Stimulated activated CD4-positive, alpha-beta T cell treated with anti-CD3 and anti-CD28 coated beads, Interleukin-4, amount 100 ng/mL, for 4 hours (primary cell): Measurements from ENCODE around the gene CWH43.
"Not testable (repeated sequence)": the region's sequence is repeated elsewhere in the genome, so short reads cannot be mapped to it uniquely, and the experiment has no call there.

Experiments used
- DNase-seq, 2 experiments: peaks; one replicate each; pipeline ENCODE4 v3.0.0-alpha.2; 2020

CWH43 gene

DNA sequence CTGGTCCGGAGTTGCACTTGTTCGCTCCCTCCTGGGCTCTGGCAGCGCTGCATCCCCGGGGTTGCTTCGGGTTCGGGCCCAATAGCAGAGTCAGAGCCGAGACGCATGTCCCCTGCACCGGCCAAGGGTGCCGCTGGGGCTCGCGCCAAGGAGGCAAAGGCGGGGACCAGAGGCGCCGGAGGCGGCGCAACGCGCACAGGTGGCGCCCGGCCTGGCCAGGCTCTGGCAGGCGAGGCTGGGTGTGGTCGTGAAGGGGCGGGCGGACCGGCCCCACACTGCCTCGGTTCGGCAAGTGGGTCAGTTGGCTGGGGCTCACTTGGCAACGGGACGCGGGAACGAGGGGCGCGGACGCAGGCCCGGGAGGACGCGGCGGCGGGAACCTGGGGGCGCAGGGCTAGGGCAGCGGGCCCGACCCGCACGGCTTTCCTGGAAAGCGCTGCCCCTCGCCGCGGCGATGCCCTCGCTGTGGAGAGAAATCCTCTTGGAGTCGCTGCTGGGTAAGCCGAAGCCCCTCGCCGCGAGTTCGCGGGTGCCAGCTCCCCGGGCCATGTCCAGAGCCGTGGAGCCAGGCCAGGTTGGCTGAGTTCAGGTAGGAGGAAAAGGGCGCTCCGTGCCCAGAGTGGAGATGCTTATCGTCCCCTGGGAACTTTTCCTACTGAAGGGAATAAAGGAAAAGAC is at the start of gene CWH43:
Gene CWH43 (plus strand): TSS at position 300 of the 678 bp plus-strand sequence. CDS start 155 bp downstream, at position 455.
- no peak for DNase-seq

DNA sequence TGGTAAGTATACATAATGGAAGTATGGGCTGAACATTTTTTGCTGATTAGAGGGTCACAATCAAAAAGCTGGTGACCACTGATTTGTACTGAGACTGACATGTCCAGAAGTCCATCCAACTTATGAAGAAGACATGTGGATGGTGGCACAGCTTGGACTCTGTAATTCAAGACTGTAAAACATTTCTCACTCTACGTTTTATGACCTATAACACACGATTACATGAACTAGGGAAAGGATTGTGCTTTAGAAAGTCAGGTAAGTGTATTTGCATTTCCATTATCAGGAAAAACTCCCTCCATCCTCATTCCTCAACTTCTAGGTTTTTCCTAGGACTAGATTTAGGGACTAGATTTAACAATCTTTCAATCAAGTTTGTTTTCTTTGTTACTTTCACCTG is 49.0 kb upstream of the CWH43 start:
- DNase-seq, result no peak

GRCh38 chr4:48938831-48939230 is 47.2 kb upstream of the CWH43 start:
- DNase-seq, result no peak

DNA sequence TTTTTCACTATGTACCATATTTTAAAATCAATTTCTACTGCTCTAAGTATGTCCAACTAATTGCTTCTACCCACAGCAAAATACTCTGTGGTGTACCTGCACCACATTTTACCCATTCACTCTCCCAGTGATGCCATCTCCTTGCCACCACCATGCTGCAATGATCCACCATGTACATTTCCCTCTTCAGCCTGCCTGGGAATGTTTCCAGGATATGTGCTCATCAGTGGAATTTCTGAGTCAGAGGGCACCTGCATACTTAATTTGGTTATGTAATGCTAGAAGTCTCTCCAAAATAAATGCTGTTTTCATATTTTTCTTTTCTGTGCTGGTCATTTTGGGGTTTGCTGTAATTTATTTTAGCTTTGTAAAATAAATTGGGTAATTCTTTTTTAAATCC is 46.3 kb upstream of the CWH43 start:
- no peak for DNase-seq

- DNase-seq, result no peak
Measured at GRCh38 chr4:48943387-48943786, 42.7 kb upstream of the CWH43 start.

DNA sequence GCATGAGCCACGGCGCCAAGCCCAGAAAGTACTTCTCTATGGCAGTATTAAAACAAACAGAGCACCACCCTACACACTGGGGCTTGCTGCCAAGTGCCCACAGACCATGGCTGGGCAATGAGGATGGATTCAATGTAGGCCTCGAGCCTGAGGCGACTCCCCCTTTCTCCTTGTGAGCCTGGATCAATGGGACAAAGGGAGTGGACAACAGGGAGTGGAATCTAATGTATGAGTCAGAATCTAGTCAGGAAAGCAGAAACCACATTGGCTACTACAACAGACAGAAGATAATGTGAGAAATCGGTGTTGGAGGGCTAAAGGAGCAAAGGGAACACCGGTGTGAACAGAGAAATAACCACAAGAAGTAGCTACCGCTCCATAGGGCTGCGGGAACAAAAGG is 41.8 kb upstream of the CWH43 start:
- DNase-seq, result no peak

DNA sequence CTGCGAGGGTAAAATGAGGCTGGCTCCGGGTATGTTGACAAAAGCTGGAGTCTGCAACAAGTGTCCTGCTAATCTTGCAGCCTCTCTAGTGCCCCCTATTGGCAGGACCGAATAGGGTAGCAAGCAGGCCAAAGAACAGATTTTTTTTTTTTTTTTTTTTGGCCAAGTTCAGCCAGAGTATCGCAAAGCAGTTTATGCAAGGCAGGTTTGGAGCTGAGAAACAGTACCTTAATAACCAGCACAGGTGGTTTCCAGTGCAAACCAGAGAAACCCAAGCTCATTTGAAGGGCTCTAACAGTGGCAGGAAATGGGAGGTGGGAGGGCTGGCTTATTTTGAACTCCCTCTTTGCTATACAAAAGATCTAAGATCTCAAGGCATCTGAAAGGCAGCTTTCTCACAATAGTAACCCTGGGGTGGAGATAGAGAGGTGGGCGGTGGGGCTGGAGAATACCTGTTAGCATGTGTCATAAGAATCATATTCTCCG is 41.3 kb upstream of the CWH43 start:
- peak; percentile 6 to 50 for DNase-seq

DNA sequence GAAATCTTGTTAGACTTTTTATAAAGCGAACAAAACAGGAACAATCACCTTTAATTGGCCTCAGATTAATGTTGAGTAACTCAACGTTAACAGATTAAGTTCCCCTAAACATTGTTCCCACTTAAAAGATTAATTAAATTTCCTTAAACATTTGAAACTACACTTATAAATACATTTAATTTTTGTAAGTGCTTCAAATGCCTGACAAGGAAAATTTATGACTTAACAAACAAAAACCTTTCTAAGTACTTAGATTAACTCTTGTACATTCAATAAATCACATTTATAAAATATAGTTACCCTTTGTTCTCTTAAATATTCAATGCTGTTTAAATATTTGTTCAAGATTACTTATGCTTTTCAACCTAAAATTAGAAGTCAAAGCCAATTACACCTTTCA is 40.1 kb upstream of the CWH43 start:
- no peak for DNase-seq

DNA sequence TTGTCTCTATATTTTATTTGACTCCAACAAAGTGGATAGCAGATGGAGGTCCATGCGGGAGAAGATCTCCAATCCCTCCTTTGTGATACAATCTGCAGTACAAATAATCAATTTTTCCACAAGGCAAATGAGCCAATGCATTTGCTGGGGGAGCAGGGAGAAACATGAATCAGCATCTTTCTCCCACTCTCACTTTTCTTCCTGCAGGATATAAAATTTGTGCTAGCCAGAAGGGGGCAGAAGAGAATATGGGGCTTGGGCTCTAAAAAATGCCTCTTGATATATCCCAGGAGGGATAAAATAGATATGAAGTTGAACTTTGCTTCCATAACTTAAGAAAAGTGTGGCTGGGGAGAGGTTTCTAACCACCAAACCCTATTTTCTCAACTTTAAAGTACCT is 38.3 kb upstream of the CWH43 start:
- DNase-seq, result no peak

- no peak for DNase-seq
Measured at GRCh38 chr4:48949086-48949485, 37.0 kb upstream of the CWH43 start.

- DNase-seq, result no peak
Measured at GRCh38 chr4:48949518-48950219, 36.4 kb upstream of the CWH43 start.

GRCh38 chr4:48954314-48954713 is 31.8 kb upstream of the CWH43 start:
- DNase-seq, result no peak

- not testable (repeated sequence) for DNase-seq
Measured at GRCh38 chr4:48957366-48957765, 28.7 kb upstream of the CWH43 start.

DNA sequence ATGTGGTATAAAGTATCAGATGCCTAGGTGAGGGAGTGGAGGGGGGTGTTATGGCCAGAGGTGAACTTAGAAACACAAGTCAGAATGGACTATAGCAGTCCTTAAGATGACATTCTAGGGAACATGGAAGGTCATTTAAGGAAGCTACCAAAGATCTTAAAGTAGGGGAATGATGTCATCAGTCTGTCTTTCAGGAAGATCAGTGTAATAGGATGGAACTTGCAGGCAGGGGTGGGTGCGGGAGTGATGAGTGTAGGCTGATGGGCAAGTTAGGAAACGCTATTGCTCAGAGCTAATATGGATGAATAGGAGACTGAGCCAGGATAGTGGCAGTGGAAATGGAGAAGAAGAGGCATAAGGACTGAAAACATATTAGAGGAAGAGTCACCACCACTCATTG is 27.5 kb upstream of the CWH43 start:
- no peak for DNase-seq

DNA sequence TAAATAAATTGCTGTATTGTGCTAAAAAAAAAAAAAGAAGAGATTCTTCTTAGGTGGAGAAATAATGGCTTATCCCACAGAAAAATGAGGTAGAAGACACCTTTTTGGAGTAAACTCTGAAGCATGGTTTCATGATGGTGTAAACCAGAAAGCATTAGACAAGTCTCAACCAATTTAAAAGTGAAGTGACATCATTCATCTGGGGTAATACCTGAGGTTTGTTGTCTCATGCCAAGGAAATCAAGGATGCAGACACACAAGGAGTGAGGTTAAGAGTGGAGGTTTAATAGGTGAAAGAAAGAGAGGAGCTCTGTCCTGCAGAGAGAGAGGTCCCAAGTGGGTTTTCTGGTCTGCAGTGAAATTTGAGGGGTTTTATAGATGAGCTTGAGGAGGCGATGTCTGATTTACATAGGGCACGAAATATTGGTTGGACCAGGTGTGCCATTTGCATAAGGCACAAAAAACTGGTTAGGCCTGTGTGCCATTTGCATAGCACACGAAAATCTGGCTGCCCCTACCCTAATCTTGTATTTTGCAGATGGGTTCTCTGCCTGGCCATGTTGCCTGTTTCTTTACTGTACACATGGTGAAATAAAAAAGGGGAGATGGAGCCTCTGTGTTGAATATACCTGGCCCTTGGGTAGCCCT is 25.0 kb upstream of the CWH43 start:
- no peak for DNase-seq

DNA sequence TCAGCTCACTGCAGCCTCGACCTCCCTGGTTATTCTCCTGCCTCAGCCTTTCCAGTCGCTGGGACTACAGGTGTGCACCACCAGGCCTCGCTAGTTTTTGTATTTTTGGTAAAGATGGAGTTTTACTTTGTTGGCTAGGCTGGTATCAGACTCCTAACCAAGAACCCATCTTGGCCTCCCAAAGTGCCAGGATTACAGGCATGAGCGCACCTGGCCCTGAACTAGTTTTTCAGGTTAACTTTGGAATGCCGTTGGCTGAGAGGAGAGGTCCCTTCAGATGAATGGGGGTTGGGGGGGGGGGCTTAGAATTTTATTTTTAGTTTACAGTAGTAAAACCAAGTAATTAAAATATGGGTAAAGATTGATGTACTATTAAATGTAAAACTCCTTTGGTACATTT is 23.4 kb upstream of the CWH43 start:
- DNase-seq, result no peak

DNA sequence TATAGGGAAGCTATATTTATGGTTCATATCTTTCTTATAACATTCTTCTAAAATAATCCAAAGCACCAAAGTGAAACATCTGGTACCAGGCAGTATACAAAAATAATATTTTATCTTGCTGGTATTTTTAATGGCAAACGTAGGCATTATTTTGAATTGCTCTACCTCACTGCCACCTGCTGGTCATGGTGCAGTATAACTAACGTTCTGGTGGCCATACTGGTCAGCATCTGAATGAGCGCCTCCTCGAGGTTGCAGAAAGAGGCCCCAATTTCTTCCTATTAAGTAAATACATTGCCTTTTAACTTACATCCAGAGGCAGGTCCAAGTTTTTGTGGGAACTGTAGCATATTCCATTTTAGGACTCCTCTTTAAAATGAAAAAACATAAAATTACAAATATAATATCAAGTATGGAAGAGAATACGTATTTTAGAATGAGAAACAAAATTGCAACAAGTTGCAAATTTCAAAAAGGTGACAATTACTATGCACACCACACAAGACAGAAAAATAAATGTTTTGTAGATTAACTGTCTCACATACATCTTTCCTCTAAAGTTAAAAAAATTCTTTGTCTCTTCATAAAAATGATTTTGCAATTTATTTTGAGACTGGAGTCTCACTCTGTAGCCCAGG is 22.9 kb upstream of the CWH43 start:
- DNase-seq, result peak; percentile 58 to 68

DNA sequence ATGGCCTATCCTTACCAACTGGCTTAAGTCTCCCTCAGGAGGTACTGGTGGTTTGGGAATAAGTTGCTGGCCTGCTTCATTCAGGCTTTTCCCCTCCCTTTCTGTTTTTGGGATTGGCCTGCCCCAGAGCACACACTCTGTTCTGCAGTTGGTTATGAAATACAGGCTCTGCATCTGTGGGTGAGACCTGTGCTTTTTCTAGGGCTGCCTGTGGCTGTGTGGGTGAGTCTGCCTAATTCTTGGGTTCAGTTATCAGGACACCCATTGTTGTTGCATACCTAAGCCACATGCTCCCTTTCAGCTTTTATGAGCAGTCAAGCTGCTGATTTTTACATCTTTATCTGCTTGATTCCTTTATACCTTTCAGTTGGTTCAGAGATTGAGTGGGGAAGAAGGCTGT is 19.0 kb upstream of the CWH43 start:
- no peak for DNase-seq

DNA sequence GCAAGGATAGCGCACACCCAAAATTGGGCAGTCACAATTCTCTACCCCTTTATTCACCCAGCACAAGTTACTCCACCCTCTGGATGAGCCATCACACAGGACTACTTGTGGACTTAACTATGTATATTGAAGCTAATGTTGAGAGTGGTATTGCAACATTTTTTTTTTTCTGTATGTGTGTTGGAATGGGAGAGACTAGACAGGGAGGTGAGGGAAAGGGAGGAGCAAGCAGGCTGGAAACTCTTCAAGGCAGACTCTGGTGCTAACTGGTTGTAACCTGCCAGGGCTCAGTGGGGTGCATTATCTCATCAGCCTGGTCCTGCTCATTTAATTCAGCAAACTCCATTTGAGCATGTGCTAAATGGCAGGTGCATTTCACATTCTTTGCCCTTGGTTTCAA is 18.4 kb upstream of the CWH43 start:
- no peak for DNase-seq

GRCh38 chr4:48968814-48969213 is 17.3 kb upstream of the CWH43 start:
- no peak for DNase-seq

GRCh38 chr4:48970471-48970921 is 15.6 kb upstream of the CWH43 start:
- no peak for DNase-seq

DNA sequence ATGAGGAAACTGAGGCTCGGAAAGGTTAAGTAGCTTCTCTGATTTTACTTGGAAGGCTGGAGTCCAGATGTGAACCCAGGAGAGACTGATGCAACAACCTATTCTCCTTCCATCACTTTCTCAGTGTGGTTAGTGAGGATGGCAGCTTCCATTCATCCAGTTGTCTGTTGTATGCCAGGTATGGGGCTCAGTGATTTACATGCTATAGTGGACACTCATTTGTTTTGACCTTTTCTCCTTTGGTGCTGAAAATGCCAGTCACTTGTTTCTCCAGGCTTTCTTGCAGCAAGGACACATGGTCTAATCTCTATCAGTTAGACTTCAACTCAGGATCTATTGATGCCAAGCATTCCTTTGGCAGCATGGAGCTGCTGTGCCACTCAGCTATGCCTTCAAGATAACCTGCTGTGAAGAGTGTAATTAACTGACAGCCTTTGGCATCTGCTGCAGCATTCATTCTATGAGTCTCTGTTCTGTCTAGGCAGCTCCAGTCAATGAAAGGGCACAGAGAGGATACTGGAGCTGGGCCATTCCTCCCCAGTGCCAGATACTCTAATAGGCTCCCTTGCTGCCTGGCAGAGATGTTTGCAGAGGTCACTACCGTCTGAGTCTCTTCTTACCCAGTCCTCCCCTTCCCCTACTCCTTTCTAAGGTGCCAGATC is 11.0 kb upstream of the CWH43 start:
- DNase-seq, result no peak

DNA sequence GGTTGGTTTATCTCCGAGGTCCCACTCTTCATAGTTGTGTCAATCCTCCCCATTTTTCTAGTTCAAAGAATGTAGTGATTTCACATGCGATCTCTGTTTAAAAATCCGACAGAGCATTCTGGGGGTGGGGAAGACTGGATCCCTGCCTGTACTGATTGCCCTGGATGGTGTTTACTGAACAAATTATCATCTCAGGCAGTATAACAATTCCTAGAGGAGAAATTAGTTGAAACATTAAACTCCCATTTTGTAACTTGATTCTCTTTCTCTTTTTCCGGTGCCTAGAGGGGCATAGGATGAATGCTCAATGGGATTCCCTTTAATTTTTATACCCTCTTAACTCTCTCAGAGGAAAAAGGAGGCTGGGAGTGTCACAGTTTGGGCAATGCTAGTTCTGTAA is 10.0 kb upstream of the CWH43 start:
- no peak for DNase-seq
